Activated CD8-positive, alpha-beta memory T cell treated with anti-CD3 and anti-CD28 coated beads, Interleukin-2, amount 50 U/mL, for 4 hours (primary cell): ENCODE results near the gene LAMA2.
"Not testable (repeated sequence)": the region's sequence is repeated elsewhere in the genome, so short reads cannot be mapped to it uniquely, and the experiment has no call there.

Experiments
- DNase-seq: peaks from one replicate; pipeline ENCODE4 v3.0.0-alpha.2; 2020

The LAMA2 gene

GRCh38 chr6:129015721-129016120 is 132.8 kb downstream of the LAMA2 start:
- no peak for DNase-seq

- no peak for DNase-seq
Measured at GRCh38 chr6:129016844-129017243, 133.9 kb downstream of the LAMA2 start.

DNA sequence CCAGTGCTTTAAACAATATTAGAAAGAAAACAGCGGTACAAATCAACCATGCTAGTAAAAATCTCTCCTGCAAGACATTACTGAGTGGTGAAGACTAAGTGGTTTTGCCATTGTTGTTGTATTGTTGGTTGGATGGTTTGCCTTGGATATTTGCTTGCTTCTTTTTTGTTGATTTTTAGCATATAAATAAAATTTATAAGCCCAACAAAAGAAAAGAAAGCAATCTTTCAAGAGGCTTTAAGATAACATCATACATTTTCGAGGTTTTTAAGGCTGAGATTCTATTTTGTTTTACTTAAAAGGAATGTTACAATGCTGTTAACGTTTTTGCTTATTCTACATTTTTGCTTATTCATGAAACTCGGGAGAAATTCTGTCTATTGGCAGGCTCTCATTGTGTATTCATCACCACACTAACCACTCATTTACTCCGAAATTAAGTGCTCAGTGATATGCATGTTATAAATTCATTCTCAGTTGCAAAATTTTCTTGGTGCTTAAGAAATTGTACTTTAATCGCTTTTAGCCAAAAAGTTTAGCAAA is 139.1 kb downstream of the LAMA2 start:
- no peak for DNase-seq

DNA sequence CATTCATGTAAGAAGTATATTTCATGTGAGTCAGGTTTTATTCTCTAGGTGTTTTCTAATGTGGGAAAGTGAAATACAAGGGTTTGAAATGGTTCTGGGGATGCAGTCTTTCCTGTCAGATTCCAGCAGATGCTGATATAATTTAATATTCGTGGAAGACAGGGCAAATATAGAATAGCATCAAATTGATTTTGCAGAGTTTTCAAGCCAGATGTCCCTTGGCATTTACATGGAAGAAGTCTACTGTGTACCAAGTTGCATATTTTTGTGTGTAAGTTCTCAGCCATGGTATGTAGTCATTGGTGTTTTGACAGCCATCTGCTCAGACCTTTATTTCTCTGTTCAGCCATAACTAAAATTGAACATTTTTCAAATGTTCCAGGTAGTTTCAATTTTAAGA is 143.7 kb downstream of the LAMA2 start:
- no peak for DNase-seq

GRCh38 chr6:129029778-129030177 is 146.8 kb downstream of the LAMA2 start:
- DNase-seq, result no peak

- DNase-seq, result no peak
Measured at GRCh38 chr6:129030215-129030614, 147.3 kb downstream of the LAMA2 start.

GRCh38 chr6:129031051-129031599 is 148.2 kb downstream of the LAMA2 start:
- DNase-seq, result no peak

DNA sequence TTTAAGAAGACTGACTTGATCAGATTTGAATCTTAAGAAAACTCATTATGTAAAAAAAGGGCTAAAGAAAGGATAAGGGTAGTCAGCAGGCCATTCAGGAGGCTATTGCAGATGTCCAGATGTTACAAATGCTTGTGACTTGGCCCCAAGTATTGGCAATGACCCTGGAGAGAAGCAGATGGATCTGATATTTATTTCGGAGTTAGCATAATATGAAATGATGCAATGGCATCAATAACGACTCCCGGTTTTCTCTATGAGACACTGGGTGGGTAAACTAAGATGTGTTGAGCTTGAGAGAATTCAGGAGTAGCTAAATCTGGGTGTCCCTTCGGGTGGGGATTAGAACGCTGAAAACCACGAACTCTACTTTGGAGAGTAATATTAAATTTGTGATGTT is 149.7 kb downstream of the LAMA2 start:
- no peak for DNase-seq

- DNase-seq, result no peak
Measured at GRCh38 chr6:129033180-129033579, 150.2 kb downstream of the LAMA2 start.

DNA sequence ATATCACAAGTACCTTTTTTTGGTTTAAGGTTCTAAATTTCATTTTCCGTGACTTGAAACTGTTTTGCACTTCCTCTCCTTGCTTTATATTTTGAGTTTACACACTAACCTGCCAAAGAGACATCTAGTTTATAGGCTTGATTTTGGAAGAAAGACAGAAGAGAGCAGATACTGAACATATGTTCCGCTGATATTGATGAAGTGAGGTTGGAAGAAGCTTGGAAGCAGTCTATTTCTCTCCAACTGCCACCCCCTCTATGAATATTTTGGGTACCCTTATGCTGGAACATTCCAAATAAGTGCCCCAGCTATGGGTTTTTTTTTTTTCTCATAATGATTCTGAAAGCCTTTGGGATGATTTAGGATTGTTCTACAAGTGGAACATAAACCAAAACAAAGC is 150.6 kb downstream of the LAMA2 start:
- no peak for DNase-seq

- DNase-seq, result no peak
Measured at GRCh38 chr6:129041563-129041962, 158.6 kb downstream of the LAMA2 start.

GRCh38 chr6:129046526-129046925 is 163.6 kb downstream of the LAMA2 start:
- DNase-seq, result no peak

- no peak for DNase-seq
Measured at GRCh38 chr6:129047834-129048233, 164.9 kb downstream of the LAMA2 start.

GRCh38 chr6:129050086-129050485 is 167.1 kb downstream of the LAMA2 start:
- DNase-seq, result no peak

DNA sequence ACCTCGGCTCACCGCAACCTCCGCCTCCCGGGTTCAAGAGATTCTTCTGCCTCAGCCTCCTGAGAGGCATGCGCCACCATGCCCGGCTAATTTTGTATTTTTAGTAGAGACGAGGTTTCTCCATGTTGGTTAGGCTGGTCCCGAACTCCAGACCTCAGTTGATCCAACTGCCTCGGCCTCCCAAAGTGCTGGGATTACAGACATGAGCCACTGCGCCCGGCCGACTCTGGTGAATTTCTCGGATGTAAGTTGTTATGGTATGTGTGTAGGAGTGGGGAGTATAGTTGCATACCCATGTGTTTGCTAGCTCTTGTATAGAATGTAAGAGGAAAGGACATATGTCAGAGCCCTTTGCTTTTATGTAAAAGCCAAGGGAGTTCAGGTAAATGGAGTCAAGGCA is 170.2 kb downstream of the LAMA2 start:
- DNase-seq, result not testable (repeated sequence)

DNA sequence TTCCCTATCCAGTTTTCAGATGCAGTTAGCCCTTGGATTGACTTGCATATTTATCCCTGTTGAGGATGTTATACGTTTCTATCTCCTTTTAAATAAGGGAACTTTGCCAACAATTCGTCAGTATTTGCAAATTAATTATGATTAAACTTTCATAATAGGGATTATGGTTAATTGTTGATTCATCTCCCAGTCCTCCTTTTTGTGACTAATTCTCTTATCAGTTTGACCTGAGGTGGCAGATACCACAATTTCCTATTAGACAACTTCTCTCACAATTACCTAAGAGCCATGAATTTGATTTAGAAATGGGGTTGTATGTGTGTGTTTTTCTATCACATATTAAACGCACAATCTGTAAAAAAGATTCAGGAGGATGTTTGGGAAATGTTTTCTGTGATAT is 172.9 kb downstream of the LAMA2 start:
- no peak for DNase-seq

- DNase-seq, result no peak
Measured at GRCh38 chr6:129059650-129060049, 176.7 kb downstream of the LAMA2 start.

- DNase-seq, result no peak
Measured at GRCh38 chr6:129069006-129069405, 186.1 kb downstream of the LAMA2 start.

DNA sequence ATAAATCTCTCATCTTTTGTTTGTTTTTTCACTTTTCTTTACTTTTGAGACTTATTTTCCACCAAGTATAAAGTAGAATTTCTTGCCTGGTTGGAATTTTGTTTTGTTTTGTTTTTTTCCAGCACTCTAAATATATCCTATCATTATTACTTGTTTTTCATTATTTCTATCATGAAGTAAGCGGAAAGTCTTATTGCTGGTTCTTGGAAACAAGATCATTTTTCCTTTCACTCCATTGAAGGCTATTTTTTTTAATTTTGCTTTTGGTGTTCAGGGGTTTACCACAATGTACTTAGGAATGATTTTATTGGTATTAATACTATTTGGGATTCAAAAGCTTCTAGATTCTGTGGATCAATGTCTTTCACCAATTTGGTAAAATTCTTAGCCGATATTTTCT is 190.1 kb downstream of the LAMA2 start:
- DNase-seq, result no peak

DNA sequence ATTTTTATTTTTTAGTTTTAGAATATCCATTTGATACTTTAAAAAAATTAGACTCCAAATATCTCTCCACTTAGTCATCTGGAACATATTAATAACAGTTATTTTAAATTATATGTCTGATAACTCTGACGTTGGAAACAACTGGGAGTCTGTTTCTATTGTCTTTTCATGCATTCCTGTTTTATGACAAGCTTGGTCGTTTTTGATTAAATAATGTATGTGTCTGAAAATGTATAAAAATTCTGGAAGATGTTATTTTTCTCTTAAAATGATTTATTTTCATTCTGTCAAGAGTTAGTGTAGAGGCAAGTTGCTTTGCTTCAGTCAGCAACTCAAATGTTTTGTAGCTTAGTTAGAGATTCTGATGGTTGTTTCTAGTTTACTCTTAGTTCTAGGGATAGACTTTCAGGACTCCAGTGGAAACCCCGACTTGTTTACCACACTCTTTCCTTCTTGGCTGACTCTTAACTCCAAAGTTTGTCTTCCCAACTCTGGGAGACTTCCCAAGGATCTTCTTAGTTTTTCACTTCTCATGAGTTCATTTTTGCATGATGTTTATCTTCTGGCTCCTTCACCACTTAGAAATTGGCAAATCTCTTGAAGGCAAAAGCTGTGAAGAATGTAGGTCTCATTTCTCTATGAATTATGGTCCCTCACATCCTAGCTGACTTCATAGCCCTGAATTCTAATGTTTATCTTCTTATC is 190.9 kb downstream of the LAMA2 start:
- DNase-seq, result no peak

- DNase-seq, result no peak
Measured at GRCh38 chr6:129084406-129084805, 201.5 kb downstream of the LAMA2 start.

GRCh38 chr6:129088481-129088880 is 205.5 kb downstream of the LAMA2 start:
- not testable (repeated sequence) for DNase-seq

- DNase-seq, result no peak
Measured at GRCh38 chr6:129089357-129089756, 206.4 kb downstream of the LAMA2 start.

DNA sequence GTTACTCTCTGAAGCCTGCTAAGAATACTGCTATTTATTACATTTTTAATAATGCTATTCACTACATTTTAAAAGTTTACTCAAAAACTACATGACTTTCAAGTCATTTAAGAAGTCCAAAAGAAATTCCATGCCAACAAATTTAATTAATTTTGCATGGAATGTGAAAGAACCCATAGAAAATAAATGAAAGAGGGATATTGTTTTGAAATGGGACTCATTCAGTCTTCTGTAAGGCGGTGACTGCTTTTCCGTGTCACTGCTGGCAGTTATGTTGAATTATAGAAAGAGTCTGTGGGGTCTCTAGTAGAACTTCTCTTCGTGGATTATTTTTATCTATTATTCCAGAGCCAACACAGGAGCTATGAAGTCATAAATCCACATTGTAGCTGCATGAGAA is 211.2 kb downstream of the LAMA2 start:
- no peak for DNase-seq
